CD4-positive, alpha-beta T cell treated with Interleukin-6 for 4 hours (primary cell): ENCODE measurements around the gene FOXP1.

Experiments used
- DNase-seq: peaks from one replicate; pipeline ENCODE4 v3.0.0-alpha.2; 2020; ENCODE audit warnings: mixed read lengths

The FOXP1 gene

DNA sequence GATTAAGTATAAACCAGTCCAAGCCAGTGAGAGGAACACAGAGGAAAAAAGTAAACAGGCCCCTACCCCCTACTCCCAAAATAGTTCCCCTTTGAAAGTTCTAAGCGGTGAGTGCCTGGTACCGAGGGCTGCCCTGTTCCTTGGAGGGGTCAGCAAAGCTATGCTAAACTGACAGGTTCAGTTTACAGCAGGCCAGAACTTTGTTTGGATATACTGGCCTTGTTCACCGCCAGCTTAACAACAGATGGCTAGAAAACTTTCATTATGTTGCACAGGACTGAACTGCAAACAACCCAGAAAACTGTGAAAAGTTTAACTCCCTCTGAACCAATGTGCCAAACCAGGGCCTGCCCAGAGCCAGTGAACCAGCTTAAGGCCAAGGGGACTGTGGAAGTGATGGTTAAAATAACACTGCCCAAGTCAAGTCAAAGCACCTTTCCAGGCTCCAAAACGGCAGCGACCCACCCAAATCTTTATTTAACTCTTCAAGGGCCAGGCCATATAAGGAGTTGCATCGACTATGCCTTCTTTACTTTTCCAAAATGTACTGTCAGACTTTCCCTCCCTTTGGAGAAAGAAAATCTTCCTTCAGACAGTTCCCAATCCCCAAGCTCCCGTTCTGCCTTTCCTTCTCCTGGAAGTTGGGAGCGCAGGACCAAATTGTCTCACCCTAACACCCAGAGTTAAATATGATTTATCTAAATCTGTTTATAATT lies 448.0 kb downstream of the FOXP1 start:
- no peak for DNase-seq

DNA sequence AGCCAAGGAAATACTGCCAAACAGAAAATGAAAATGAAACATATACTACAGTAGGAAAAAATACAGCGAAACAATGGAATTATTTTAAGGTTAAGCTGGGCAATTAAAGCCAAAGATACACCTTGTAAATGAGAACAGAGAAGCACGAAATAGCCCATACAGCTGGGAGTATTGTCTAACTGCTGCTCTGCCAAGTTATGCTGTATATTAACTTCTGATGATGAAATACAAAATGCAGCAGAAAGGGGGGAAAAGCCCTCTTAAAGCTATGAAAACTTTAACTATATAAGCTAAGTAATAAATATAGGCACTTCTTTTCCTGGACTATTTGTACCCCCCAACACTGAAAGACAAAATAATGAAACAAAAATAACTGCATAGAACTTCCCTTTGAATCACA lies 449.0 kb downstream of the FOXP1 start:
- no peak for DNase-seq

DNA sequence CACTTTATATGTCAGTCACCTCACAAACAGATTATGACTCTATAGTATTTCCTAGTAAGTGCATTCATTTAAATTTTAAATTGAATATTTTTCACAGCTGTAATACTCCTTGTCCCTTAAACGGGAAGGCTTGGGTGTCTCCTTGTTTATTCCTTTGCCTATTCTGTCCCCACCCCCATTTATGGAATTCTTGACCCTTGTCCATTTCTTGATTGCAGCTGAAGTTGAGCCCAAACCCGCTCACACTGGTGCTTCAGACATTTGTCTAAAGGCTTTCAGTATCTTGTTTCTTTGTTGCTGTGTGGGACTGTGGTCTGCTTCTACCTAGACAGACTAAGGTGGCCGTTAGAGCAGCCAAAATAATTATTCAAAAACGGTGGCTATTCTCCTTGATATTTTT lies 449.7 kb downstream of the FOXP1 start:
- no peak for DNase-seq

GRCh38 chr3:71132995-71133730 lies 450.4 kb downstream of the FOXP1 start:
- DNase-seq = no peak

DNA sequence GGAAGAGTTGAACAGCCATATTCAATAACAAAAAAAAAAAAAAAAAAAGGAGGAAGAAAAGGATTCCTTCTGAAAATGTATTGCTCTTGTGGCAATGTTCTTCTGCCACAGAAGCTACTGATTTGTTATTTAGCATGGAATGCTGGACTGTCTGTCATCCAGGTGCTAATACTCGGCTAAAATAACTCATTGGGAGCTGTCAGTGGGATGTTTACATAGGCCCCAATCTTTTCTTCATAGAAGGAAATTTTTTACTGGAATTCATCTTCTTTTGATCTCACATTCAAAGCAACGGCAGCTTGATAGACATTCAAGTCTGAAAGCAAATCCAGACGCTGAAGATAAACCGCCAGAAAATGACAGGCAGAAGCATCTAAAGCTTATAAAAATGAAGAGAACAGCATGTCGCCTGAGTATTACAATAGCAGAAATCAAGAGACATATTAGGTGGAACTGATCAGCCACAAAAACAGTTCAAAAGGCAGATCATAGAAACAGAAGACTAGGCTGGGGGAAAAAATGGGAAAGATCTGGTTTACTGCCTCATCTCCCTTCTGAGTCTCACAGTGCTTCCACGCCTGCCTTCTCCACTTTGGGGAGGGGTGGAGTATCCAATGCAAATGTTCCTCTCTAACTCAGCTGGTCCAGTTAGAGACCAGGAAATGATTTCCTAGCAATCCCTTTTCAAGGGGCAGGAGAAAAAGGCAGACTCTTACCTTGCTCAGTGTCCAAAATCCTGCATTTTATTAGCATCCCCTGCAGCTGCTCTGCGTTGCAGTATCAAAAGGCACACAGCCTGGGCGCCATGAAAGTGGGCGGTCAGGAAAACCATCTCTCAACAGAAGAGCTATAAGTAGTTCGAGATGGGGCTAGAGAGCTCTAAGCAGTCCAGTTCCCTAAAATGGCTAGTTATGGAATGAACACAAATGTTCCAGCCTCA lies 451.9 kb downstream of the FOXP1 start:
- DNase-seq = no peak

DNA sequence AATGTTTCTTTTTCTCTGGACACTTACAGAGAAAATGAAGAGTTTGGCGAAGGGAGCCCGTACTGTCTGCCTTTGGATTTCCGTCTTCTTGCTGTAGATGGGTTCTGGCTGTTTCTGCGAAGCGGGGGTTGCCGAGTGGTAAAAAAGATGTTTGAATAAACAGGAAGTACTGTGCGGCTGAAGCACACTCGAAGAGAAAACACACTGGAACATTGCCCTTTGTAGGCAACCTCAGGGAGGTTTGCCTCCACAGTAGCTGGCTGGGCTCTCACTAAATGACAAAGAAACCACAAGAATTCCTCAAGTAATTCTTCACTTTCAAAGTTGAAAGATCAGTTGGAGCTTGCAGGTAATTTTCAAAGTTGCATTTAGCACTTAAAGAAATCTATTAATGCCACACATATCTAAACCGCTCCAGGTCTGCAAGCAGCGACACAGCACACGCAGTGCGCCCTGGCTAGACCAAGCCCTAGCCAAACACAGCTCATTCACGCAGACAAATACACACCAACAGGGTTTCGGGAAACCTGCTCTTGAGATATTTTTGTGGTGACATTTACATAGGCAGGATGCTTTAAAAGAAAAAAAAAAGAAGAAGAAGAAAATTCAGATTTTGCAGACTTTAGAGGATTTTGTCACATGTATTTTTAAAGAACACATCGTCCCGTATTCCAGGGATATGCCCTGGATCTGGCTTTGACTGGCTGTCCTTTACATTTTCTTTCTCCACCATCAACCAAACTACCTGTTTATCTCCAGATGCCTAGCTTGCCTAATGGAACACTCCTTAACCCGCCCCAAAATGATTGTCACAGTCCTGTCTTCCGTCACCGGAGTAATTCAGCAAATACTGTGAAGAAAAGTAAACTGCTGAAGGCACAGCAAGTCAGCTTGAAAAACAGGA lies 452.8 kb downstream of the FOXP1 start:
- peak; percentile 83 for DNase-seq

DNA sequence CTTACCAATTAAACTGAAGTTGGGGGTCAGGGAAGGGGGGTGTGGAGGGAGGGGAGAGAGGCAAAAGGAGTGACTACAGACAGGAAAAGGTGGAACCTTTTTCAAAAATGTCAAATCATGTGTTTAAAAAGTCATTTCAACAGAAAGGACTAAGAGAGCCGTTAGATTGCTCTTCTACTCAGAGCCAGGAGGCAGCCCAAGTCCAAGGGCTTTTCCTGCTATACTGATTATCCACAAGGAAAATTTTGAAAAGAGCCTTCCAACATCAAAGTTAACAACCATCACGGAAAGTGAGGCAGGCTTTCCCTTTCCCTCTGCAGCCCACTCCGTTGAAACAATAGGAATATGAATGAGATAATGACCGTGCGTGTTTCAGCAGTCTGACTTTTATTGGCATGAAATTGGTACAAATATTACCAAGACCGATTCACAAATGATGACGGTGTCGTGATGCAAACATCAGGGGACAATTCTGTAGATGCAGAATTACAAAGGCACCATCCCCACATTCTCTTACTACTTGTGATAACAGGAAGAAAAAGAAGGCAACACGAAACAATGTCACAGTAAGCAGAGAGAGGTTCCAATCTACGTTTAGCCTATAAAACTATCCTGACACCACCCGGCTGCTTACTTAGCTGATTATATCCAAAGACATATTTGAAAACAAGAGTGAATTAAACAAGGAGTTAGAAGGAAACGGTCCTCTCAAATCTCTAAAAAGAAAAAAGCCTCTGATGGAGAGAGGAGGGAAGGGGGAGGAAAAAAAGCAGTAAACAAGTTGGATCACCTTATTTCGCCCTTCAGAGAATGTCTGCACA lies 453.7 kb downstream of the FOXP1 start:
- DNase-seq = peak; percentile 36

DNA sequence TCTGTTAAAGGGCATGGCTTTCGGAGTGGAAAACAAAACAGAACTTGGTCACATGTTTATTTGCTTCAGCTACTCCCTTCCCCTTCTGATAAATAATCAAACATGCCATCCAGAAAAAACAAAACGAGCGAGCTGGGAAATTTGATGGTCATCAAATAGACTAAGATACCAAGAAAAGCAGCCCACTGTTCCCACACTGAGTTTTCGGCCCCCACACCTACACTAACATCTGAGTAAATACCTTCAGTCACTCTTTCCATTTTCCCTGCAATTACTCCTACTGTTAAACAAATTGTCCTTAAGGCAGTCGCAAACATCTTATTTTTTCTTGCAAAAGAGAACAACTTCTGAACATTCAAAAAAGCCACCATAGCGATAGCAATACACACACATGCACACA lies 454.6 kb downstream of the FOXP1 start:
- DNase-seq = no peak

DNA sequence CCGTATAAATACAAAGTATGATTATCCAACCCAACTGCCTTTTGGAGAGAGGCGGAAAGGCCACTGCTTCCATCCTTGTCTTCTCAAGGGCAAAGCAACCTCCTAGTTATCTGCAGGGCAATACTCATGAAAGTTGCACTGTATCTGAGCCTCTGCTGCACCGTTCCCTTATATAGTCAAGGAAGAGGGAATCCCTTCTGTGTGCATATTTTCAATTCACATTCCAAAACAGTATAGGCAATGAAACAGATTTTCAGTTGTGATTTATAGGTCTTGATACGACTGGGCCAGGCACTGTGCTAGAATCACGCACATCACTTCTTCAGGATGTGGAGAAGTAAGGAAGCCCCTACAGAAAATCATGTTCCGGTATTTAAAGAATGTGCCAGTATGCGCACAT lies 455.7 kb downstream of the FOXP1 start:
- no peak for DNase-seq

DNA sequence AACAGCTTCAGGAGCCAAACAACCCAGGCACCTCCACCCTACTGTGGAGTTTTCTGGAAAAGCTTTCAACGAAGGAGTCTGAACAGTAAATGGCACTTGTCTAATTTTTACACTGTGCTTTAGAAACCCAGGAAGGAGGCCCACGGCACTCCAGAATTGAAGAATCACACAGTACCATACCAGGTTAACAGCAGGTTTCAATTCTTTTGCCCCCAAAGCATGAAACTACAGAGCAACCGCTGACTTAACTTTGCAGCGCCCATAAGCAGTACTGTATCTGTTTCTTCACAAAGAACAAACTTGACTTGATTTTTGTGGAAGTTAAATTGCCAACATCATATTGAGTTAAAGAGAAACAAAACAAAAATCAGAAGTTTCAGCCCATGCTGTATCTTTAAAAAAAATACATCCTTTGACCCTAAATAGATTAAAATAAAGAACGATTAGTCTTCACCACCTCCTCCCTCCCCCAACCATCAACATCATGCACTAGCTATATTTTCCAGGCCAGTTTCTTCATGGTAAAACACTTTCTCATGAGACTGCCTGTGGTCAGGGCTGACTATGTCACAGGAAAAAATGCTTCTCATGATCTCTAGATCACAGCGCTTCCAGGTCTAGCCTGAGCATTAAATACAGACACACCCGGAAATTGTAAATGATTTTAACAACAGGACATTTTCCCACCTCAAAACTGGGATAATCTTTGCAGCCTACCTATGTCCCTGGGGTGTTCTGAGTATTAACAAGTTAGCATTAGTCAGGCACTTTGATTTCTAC lies 456.3 kb downstream of the FOXP1 start:
- DNase-seq = peak; percentile 51

GRCh38 chr3:71125738-71126137 lies 457.8 kb downstream of the FOXP1 start:
- no peak for DNase-seq

DNA sequence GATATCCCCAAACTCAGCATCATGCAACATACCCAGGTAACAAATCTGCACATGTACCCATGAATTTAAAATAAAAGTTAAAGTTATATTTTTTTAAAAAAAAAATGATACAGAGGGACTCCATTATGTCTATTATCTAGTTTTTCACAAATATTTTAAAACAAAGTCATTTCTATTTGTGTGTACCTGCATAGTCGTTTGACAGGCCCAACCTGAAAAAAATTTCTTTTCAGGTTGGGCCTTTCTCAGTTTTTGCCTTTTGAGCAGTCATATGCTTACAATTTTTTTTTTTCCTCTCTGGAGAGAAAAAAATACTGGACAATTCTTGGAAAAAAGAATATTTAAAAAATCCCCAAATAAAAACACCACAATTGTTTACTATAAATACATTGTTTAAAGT lies 459.5 kb downstream of the FOXP1 start:
- no peak for DNase-seq

DNA sequence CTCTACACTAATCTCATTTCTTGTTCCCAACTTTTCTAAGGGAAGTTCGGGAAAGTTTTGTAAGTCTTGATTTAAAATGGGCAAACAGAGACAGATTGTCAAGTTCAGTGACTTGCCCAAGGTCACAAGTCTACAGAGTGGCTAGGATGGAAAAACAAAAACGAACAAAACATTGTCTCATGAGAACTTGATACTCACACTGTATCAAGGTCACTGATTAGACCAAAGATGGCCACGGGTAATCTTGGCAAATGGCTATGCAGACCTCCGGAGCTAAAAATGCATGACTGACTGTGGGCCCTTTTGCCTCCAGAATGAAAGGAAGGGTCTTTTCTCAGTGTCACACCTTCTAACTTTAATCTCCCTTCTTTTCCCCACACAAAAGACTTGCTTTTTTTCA lies 460.9 kb downstream of the FOXP1 start:
- no peak for DNase-seq

- no peak for DNase-seq
Measured at GRCh38 chr3:71121429-71122167, 461.9 kb downstream of the FOXP1 start.

GRCh38 chr3:71120012-71120411 lies 463.5 kb downstream of the FOXP1 start:
- DNase-seq = no peak

DNA sequence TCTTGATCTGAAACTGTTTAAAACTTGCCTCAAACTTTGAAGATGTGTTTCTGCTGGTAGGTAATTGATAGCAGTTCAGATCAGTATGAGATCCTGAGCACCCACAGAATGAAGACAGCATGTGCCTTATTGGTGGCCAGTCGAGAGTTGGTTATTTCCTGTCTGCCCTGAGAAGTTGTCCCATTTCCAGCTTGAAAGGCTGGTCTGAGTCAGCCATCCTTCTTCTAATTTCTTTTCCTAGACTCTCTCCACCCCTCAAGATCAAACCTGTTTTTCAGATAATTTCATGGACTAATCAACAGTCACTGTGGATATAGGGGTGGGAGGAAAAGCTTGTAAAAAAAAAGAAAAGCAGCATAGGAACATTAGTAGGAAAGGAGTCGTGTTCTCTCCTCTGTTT lies 464.4 kb downstream of the FOXP1 start:
- no peak for DNase-seq

GRCh38 chr3:71118436-71118835 lies 465.1 kb downstream of the FOXP1 start:
- no peak for DNase-seq

- peak; percentile 37 for DNase-seq
Measured at GRCh38 chr3:71117572-71118247, 465.8 kb downstream of the FOXP1 start.

DNA sequence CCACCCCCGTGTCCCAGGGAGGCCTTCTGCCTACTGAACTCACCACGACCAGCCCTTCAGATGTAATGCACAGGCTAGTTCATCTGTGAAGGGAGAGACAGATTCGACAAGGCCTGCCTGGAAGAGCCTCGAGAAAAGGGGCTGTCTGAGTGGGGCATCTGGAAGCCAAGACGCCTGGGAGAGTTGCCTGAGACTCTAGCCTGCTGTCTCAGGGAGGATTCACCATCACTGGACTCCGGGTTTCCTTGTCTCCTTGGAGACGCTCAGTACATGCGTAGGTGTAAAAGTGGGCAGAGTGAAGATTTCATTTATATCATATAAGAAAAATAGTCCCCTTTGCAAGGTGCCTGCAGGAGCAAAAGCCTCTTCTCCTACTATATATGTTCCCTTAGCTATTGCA lies 468.9 kb downstream of the FOXP1 start:
- DNase-seq = no peak
